NCI-H82 (cell line): ENCODE data around the gene NDUFS5.
"Not testable (repeated sequence)": the region's sequence is repeated elsewhere in the genome, so short reads cannot be mapped to it uniquely, and the experiment has no call there.

Source experiments
- DNase-seq: peaks from one replicate; lab custom pipeline; 2025; lab: John Stamatoyannopoulos, UW

The NDUFS5 gene

GRCh38 chr1:39016604-39017171, 9.5 kb upstream of the NDUFS5 start:
- no peak for DNase-seq

- DNase-seq = no peak
Observed at GRCh38 chr1:39017266-39017665, 8.9 kb upstream of the NDUFS5 start.

GRCh38 chr1:39020494-39020893, 5.7 kb upstream of the NDUFS5 start:
- not testable (repeated sequence) for DNase-seq

- DNase-seq = no peak
Observed at GRCh38 chr1:39021426-39021825, 4.7 kb upstream of the NDUFS5 start.

- no peak for DNase-seq
Observed at GRCh38 chr1:39023140-39023539, 3.0 kb upstream of the NDUFS5 start.

- no peak for DNase-seq
Observed at GRCh38 chr1:39026866-39027507, 837 bp downstream of the NDUFS5 start.

GRCh38 chr1:39034114-39034654, 8.0 kb downstream of the NDUFS5 start:
- DNase-seq = no peak

GRCh38 chr1:39036678-39037077, 10.5 kb downstream of the NDUFS5 start:
- DNase-seq = no peak

- no peak for DNase-seq
Observed at GRCh38 chr1:39043513-39043912, 17.4 kb downstream of the NDUFS5 start.

GRCh38 chr1:39044762-39045161, 18.6 kb downstream of the NDUFS5 start:
- DNase-seq = no peak

GRCh38 chr1:39045231-39045630, 19.1 kb downstream of the NDUFS5 start:
- no peak for DNase-seq

- DNase-seq = no peak
Observed at GRCh38 chr1:39046613-39047210, 20.6 kb downstream of the NDUFS5 start.

GRCh38 chr1:39047374-39048229, 21.5 kb downstream of the NDUFS5 start:
- DNase-seq = no peak

- DNase-seq = peak; percentile 78
Observed at GRCh38 chr1:39048745-39049370, 22.7 kb downstream of the NDUFS5 start.

GRCh38 chr1:39050001-39050400, 23.9 kb downstream of the NDUFS5 start:
- DNase-seq = no peak

- not testable (repeated sequence) for DNase-seq
Observed at GRCh38 chr1:39051193-39051850, 25.2 kb downstream of the NDUFS5 start.

GRCh38 chr1:39051956-39052355, 25.8 kb downstream of the NDUFS5 start:
- DNase-seq = no peak

- DNase-seq = not testable (repeated sequence)
Observed at GRCh38 chr1:39055213-39055710, 29.1 kb downstream of the NDUFS5 start.

GRCh38 chr1:39061516-39061915, 35.4 kb downstream of the NDUFS5 start:
- not testable (repeated sequence) for DNase-seq

GRCh38 chr1:39061951-39062350, 35.8 kb downstream of the NDUFS5 start:
- DNase-seq = no peak

- peak; percentile 33 for DNase-seq
Observed at GRCh38 chr1:39063191-39063590, 37.0 kb downstream of the NDUFS5 start.
